OCI-LY3 (cell line): ENCODE data around the gene INCA1.

Experiments
- EZH2phosphoT487 ChIP-seq: fragments of 200-600 bp; shearing (Covaris generic); IDR thresholded peaks from 2 replicates; pipeline ENCODE4 v1.6.1; 2018; ENCODE audit warnings: antibody characterized with exemption, mixed run types, low read depth
- TF ChIP-seq, protein P1 (sequence below): fragments of 200-600, 300-600 bp; sonication (generic); IDR thresholded peaks from 2 replicates; pipeline ENCODE4 v1.5.1; 2014; ENCODE audit warnings: antibody characterized with exemption, low read length, low read depth

DNA sequence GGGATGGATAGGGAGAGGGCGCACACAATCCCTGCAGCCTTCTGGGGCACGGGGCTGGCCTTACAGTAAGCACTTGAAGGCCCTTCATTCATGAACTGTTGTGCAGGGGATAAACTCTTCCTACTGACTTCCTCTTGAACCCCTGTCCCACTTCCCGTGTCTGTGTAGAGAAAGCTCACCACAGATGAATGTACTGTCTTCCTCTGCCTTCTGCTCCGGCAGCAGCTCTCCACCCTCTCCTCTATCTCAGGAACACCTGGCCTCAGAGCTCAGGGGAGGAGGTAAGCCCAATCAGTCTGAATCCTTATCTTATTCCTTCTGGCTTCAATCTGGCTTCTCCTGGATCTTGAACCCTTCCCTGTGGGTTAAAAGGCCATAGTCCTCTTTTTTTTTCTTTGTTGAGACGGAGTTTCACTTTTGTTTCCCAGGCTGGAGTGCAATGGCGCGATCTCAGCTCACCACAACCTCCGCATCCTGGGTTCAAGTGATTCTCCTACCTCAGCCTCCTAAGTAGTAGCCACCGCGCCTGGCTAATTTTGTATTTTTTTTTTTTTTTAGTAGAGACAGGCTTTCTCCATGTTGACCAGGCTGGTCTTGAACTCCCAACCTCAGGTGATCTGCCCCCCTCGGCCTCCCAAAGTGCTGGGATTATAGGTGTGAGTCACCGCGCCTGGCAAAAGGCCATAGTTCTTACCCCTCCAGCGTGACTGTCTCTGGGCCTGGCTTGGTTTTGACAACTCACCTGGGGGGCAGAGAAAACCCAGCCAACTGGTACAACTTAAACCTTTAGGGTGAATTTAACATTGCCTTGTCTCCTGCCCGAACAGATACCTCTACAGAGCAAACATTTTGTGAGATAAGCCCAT, 45.1 kb upstream of the INCA1 start:
- TF ChIP-seq, protein P1, sequence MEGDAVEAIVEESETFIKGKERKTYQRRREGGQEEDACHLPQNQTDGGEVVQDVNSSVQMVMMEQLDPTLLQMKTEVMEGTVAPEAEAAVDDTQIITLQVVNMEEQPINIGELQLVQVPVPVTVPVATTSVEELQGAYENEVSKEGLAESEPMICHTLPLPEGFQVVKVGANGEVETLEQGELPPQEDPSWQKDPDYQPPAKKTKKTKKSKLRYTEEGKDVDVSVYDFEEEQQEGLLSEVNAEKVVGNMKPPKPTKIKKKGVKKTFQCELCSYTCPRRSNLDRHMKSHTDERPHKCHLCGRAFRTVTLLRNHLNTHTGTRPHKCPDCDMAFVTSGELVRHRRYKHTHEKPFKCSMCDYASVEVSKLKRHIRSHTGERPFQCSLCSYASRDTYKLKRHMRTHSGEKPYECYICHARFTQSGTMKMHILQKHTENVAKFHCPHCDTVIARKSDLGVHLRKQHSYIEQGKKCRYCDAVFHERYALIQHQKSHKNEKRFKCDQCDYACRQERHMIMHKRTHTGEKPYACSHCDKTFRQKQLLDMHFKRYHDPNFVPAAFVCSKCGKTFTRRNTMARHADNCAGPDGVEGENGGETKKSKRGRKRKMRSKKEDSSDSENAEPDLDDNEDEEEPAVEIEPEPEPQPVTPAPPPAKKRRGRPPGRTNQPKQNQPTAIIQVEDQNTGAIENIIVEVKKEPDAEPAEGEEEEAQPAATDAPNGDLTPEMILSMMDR, result no peak
- no peak for TF ChIP-seq EZH2phosphoT487
